ENCODE measurements around the gene PYGO1.
"Not testable (repeated sequence)": the region's sequence is repeated elsewhere in the genome, so short reads cannot be mapped to it uniquely, and the experiment has no call there.

PYGO1 gene

GRCh38 chr15:55588070-55588814 lies at the start of gene PYGO1:
TSS of gene PYGO1 (minus strand) at chr15:55588345. CDS start at chr15:55587883, 462 bp downstream.
- DNase-seq (ENCODE audit: low read depth in 2 of 2) = no peak

GRCh38 chr15:55637086-55637485 lies 48.9 kb upstream of the PYGO1 start:
- no peak for DNase-seq (ENCODE audit: low read depth in 2 of 2)

- no peak for DNase-seq (ENCODE audit: low read depth in 2 of 2)
Measured at GRCh38 chr15:55633731-55634130, 45.6 kb upstream of the PYGO1 start.

- DNase-seq (ENCODE audit: low read depth in 2 of 2) = no peak
Measured at GRCh38 chr15:55632434-55632833, 44.3 kb upstream of the PYGO1 start.

GRCh38 chr15:55630858-55631257 lies 42.7 kb upstream of the PYGO1 start:
- no peak for DNase-seq (ENCODE audit: low read depth in 2 of 2)

GRCh38 chr15:55628369-55628730 lies 40.2 kb upstream of the PYGO1 start:
- DNase-seq (ENCODE audit: low read depth in 2 of 2) = no peak

- no peak for DNase-seq (ENCODE audit: low read depth in 2 of 2)
Measured at GRCh38 chr15:55627730-55628368, 39.7 kb upstream of the PYGO1 start.

GRCh38 chr15:55619783-55620182 lies 31.6 kb upstream of the PYGO1 start:
- no peak for DNase-seq (ENCODE audit: low read depth in 2 of 2)

GRCh38 chr15:55618387-55618786 lies 30.2 kb upstream of the PYGO1 start:
- DNase-seq (ENCODE audit: low read depth in 2 of 2) = no peak

- DNase-seq (ENCODE audit: low read depth in 2 of 2) = no peak
Measured at GRCh38 chr15:55615445-55615844, 27.3 kb upstream of the PYGO1 start.

GRCh38 chr15:55613727-55614126 lies 25.6 kb upstream of the PYGO1 start:
- DNase-seq (ENCODE audit: low read depth in 2 of 2) = no peak

GRCh38 chr15:55606214-55606613 lies 18.1 kb upstream of the PYGO1 start:
- DNase-seq (ENCODE audit: low read depth in 2 of 2) = no peak

- no peak for DNase-seq (ENCODE audit: low read depth in 2 of 2)
Measured at GRCh38 chr15:55601374-55601773, 13.2 kb upstream of the PYGO1 start.

- DNase-seq (ENCODE audit: low read depth in 2 of 2) = no peak
Measured at GRCh38 chr15:55599439-55599838, 11.3 kb upstream of the PYGO1 start.

GRCh38 chr15:55593019-55593418 lies 4.9 kb upstream of the PYGO1 start:
- DNase-seq (ENCODE audit: low read depth in 2 of 2) = not testable (repeated sequence)

- DNase-seq (ENCODE audit: low read depth in 2 of 2) = no peak
Measured at GRCh38 chr15:55590788-55591187, 2.6 kb upstream of the PYGO1 start.

- DNase-seq (ENCODE audit: low read depth in 2 of 2) = no peak
Measured at GRCh38 chr15:55589287-55589686, 1.1 kb upstream of the PYGO1 start.

GRCh38 chr15:55588815-55589115 lies 620 bp upstream of the PYGO1 start:
- no peak for DNase-seq (ENCODE audit: low read depth in 2 of 2)

GRCh38 chr15:55587321-55588069 lies 650 bp downstream of the PYGO1 start:
- no peak for DNase-seq (ENCODE audit: low read depth in 2 of 2)

GRCh38 chr15:55586808-55587207 lies 1.3 kb downstream of the PYGO1 start:
- DNase-seq (ENCODE audit: low read depth in 2 of 2) = no peak

GRCh38 chr15:55576943-55577342 lies 11.2 kb downstream of the PYGO1 start:
- DNase-seq (ENCODE audit: low read depth in 2 of 2) = no peak

- DNase-seq (ENCODE audit: low read depth in 2 of 2) = no peak
Measured at GRCh38 chr15:55574096-55574495, 14.0 kb downstream of the PYGO1 start.

GRCh38 chr15:55573224-55573623 lies 14.9 kb downstream of the PYGO1 start:
- no peak for DNase-seq (ENCODE audit: low read depth in 2 of 2)

All from activated CD4-positive, alpha-beta T cell treated with anti-CD3 and anti-CD28 coated beads for 24 hours (primary cell).